ENCODE results near the gene PRG3.

The PRG3 gene, protein sequence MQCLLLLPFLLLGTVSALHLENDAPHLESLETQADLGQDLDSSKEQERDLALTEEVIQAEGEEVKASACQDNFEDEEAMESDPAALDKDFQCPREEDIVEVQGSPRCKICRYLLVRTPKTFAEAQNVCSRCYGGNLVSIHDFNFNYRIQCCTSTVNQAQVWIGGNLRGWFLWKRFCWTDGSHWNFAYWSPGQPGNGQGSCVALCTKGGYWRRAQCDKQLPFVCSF

DNA sequence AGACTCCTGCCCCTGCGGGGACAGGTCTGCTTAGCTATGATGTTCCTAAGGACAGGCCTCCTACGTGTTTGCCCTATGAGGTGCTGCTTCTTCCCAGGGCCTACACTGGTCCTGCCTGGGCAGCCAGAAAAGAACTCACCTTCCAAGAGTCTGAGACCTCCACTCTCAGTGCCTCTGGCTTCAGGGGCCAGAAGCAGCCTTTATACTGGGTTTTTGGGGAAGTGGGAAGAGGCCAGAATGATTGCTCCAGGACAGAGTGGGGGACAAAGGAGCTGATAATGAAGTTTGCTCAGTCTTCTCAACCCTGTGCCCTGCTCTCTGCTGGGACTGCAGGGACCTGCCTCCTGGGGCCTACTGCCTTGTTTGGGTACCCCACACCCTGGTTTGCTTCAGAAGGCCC is at the start of gene PRG3:
Gene PRG3 (minus strand): TSS at position 176 of the 400 bp plus-strand sequence. CDS start 442 bp downstream, outside the sequence.
- no peaks in the 10 kb centered on the region for H4K20me1 ChIP-seq (ENCODE audit: insufficient read depth, low read length)
- no peak within 1 kb of the TSS for H3K27ac ChIP-seq (ENCODE audit: low read length)
- no peaks in the 10 kb centered on the region for H3K9me3 ChIP-seq (ENCODE audit: insufficient read depth, low read length)
- peaks cover 26% of the 10 kb centered on the region for H3K27me3 ChIP-seq (ENCODE audit: low read depth, low read length)
- no peaks in the 10 kb centered on the region for H3K79me2 ChIP-seq (ENCODE audit: low read length)
- H3K9ac ChIP-seq (ENCODE audit: low read length), result no peak within 1 kb of the TSS
- H3K36me3 ChIP-seq (replicated peaks; ENCODE audit: low read depth, low read length), result no peaks in the 10 kb centered on the region
- H2AFZ ChIP-seq (ENCODE audit: low read depth, low read length), result no peak within 1 kb of the TSS
- H3K4me2 ChIP-seq (ENCODE audit: low read length), result no peak within 1 kb of the TSS
- H3K4me3 ChIP-seq (ENCODE audit: low read length), result no peak within 1 kb of the TSS
- peaks cover 15% of the 10 kb centered on the region for H3K4me1 ChIP-seq (ENCODE audit: low read length)
- TF ChIP-seq, protein P1, sequence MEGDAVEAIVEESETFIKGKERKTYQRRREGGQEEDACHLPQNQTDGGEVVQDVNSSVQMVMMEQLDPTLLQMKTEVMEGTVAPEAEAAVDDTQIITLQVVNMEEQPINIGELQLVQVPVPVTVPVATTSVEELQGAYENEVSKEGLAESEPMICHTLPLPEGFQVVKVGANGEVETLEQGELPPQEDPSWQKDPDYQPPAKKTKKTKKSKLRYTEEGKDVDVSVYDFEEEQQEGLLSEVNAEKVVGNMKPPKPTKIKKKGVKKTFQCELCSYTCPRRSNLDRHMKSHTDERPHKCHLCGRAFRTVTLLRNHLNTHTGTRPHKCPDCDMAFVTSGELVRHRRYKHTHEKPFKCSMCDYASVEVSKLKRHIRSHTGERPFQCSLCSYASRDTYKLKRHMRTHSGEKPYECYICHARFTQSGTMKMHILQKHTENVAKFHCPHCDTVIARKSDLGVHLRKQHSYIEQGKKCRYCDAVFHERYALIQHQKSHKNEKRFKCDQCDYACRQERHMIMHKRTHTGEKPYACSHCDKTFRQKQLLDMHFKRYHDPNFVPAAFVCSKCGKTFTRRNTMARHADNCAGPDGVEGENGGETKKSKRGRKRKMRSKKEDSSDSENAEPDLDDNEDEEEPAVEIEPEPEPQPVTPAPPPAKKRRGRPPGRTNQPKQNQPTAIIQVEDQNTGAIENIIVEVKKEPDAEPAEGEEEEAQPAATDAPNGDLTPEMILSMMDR (IDR thresholded peaks at IDR 0.05; ENCODE audit: low read depth, low read length), result no peak
- TF ChIP-seq EZH2phosphoT487 (IDR thresholded peaks at IDR 0.05; ENCODE audit: low read depth), result no peak

DNA sequence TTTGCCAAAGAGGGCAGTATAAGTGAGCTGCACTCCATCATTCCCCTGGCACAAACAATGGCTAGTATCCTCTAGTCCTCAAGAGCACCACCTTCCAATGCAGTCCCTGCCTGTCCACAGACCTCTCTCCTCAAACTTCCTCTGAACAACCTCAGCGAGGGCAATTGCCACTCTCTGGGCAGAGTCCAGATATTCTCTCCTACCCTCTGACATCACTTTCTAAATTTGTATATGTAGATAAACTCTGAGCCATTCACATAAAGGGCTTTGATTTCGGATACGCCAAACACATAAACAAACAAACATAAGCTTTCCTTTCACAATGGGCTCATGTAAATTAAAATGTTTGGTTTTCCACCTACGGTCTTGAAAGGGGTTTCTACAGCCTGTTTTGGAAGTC is 49.0 kb upstream of the PRG3 start:
- Histone ChIP-seq H3K36me3 (replicated peaks; ENCODE audit: low read depth, low read length) (peaks cover 17% of the 10 kb centered on the region), H3K9me3 (ENCODE audit: insufficient read depth, low read length) (no peaks in the 10 kb centered on the region), H4K20me1 (ENCODE audit: insufficient read depth, low read length) (no peaks in the 10 kb centered on the region), H3K79me2 (ENCODE audit: low read length) (peaks cover 20% of the 10 kb centered on the region), H3K4me3 (ENCODE audit: low read length) (no peak overlapping the region), H3K4me1 (ENCODE audit: low read length) (peaks cover 38% of the 10 kb centered on the region), H3K27ac (ENCODE audit: low read length) (no peak overlapping the region), H2AFZ (ENCODE audit: low read depth, low read length) (no peak overlapping the region), H3K9ac (ENCODE audit: low read length) (no peak overlapping the region), H3K4me2 (ENCODE audit: low read length) (no peak overlapping the region), H3K27me3 (ENCODE audit: low read depth, low read length) (no peaks in the 10 kb centered on the region; the same call in 1 of the 2 replicates)
- TF ChIP-seq, protein P1 (IDR thresholded peaks at IDR 0.05; ENCODE audit: low read depth, low read length), result no peak
- TF ChIP-seq EZH2phosphoT487 (IDR thresholded peaks at IDR 0.05; ENCODE audit: low read depth), result no peak

DNA sequence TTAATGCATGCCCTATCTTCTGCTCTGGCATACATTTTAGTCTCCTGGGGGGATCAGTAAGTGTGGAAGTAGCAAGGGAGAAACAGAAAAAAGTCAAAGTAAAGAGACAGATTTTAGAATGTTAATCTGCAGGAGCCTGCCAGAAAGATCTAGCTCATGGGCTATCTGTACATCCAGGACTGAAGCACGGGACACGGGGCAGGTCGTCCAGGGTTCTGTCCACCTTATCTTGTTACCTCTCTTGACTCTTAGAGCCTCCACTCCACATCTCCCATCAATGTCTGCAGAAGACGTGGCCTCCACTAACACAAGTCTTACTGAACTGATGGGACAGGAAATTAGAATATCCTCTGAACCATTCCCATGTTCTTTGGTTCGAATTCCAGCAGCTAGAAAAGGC is 47.7 kb upstream of the PRG3 start:
- H3K4me3 ChIP-seq (ENCODE audit: low read length), result no peak overlapping the region
- TF ChIP-seq, protein P1 (IDR thresholded peaks at IDR 0.05; ENCODE audit: low read depth, low read length), result no peak
- TF ChIP-seq EZH2phosphoT487 (IDR thresholded peaks at IDR 0.05; ENCODE audit: low read depth), result no peak
- no peaks in the 10 kb centered on the region for H3K9me3 ChIP-seq (ENCODE audit: insufficient read depth, low read length)
- no peak overlapping the region for H3K9ac ChIP-seq (ENCODE audit: low read length)
- H3K4me2 ChIP-seq (ENCODE audit: low read length), result no peak overlapping the region
- peaks cover 30% of the 10 kb centered on the region for H3K79me2 ChIP-seq (ENCODE audit: low read length)
- H3K27ac ChIP-seq (ENCODE audit: low read length), result no peak overlapping the region
- H4K20me1 ChIP-seq (ENCODE audit: insufficient read depth, low read length), result peaks cover 8% of the 10 kb centered on the region; the same call in 1 of the 2 replicates
- H3K36me3 ChIP-seq (replicated peaks; ENCODE audit: low read depth, low read length), result peaks cover 26% of the 10 kb centered on the region
- no peak overlapping the region for H2AFZ ChIP-seq (ENCODE audit: low read depth, low read length)
- no peaks in the 10 kb centered on the region for H3K27me3 ChIP-seq (ENCODE audit: low read depth, low read length)
- peaks cover 47% of the 10 kb centered on the region for H3K4me1 ChIP-seq (ENCODE audit: low read length)

DNA sequence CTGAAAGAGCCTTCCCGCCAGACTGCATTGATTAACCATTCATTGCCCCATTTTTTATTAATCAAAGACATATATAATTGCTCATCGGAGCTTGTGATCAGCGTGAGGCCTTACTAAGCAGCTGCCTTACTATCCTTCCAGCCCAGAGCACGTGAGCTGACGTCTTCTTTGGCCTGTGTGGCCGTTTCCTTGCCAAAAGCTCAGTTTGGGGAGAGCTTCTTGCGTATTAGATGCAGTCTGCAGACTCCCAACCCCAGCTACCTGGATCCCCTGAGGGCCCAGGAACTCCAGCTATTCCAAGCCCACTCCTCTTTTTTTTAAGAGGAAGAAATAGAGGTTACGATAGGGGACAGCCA is 46.8 kb upstream of the PRG3 start:
- peaks cover 39% of the 10 kb centered on the region for H3K79me2 ChIP-seq (ENCODE audit: low read length)
- H3K4me1 ChIP-seq (ENCODE audit: low read length), result peaks cover 53% of the 10 kb centered on the region
- H4K20me1 ChIP-seq (ENCODE audit: insufficient read depth, low read length), result peaks cover 14% of the 10 kb centered on the region
- no peak for TF ChIP-seq EZH2phosphoT487 (IDR thresholded peaks at IDR 0.05; ENCODE audit: low read depth)
- TF ChIP-seq, protein P1 (IDR thresholded peaks at IDR 0.05; ENCODE audit: low read depth, low read length), result no peak
- H3K36me3 ChIP-seq (replicated peaks; ENCODE audit: low read depth, low read length), result peaks cover 35% of the 10 kb centered on the region
- H3K9me3 ChIP-seq (ENCODE audit: insufficient read depth, low read length), result no peaks in the 10 kb centered on the region
- H3K4me2 ChIP-seq (ENCODE audit: low read length), result peak overlapping the region; percentile 99
- H2AFZ ChIP-seq (ENCODE audit: low read depth, low read length), result no peak overlapping the region
- H3K9ac ChIP-seq (ENCODE audit: low read length), result peak overlapping the region; percentile 99
- no peaks in the 10 kb centered on the region for H3K27me3 ChIP-seq (ENCODE audit: low read depth, low read length)
- H3K4me3 ChIP-seq (ENCODE audit: low read length), result peak overlapping the region; percentile 85
- peak overlapping the region; percentile 94 for H3K27ac ChIP-seq (ENCODE audit: low read length)
